ENCODE measurements around the gene RPS16. TPM values are rescaled to one million over a fixed set of nuclear protein-coding genes. Genes with fewer than 3 reads are reported as not detected.

The RPS16 gene
- total RNA-seq, 1 donor from 2014 or later, result 1,446 TPM

- Histone ChIP-seq H3K27me3 (no peaks in the 10 kb centered on the region), H3K9me3 (no peaks in the 10 kb centered on the region), H3K36me3 (peaks cover 7% of the 10 kb centered on the region), H3K27ac (peak overlapping the region; percentile 100), H3K4me3 (peak overlapping the region; percentile 81), H3K4me1 (peaks cover 29% of the 10 kb centered on the region)
- TF ChIP-seq CTCF (IDR thresholded peaks at IDR 0.05), result peak; percentile 22
- intact Hi-C loops (cut with DNase I), result no loop called here
- DNase-seq (peak; percentile 71), ATAC-seq (no peak)
Measured at GRCh38 chr19:39413911-39414608, 21.7 kb downstream of the RPS16 start.

GRCh38 chr19:39413272-39413910 is 22.4 kb downstream of the RPS16 start:
- peaks cover 8% of the 10 kb centered on the region for H3K36me3 ChIP-seq
- peak overlapping the region; percentile 81 for H3K4me3 ChIP-seq
- intact Hi-C loops (cut with DNase I), result no loop called here
- TF ChIP-seq CTCF (IDR thresholded peaks at IDR 0.05), result no peak
- no peak for ATAC-seq
- DNase-seq, result peak; percentile 80
- H3K4me1 ChIP-seq, result peaks cover 29% of the 10 kb centered on the region
- no peaks in the 10 kb centered on the region for H3K27me3 ChIP-seq
- H3K27ac ChIP-seq, result peak overlapping the region; percentile 100
- no peaks in the 10 kb centered on the region for H3K9me3 ChIP-seq

DNA sequence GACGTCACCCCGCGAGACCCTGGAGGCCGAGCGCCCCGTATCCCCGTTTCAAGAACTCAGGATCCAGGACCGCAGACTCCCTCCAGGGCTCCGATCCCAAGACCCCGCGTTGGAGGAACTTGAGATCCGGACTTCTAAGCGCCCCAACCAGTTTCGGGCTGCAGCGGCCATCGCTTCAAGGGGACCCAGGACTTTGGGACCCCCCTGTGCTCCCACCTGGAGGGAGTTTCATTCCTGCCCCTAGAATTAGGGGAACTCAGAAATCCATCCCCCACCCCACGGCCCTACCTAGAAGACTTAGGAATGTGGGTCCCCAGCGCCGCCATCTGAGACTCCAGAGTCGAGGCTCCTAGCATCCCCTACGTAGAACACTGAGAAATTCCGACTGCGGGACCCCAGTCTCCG is 22.9 kb downstream of the RPS16 start:
- ATAC-seq, result no peak
- no peak for DNase-seq
- intact Hi-C loops (cut with DNase I), result no loop called here
- Histone ChIP-seq H3K27me3 (no peaks in the 10 kb centered on the region), H3K4me1 (peaks cover 29% of the 10 kb centered on the region), H3K27ac (peak overlapping the region; percentile 100), H3K36me3 (peaks cover 13% of the 10 kb centered on the region), H3K9me3 (no peaks in the 10 kb centered on the region), H3K4me3 (peak overlapping the region; percentile 81)
- no peak for TF ChIP-seq CTCF (IDR thresholded peaks at IDR 0.05)

DNA sequence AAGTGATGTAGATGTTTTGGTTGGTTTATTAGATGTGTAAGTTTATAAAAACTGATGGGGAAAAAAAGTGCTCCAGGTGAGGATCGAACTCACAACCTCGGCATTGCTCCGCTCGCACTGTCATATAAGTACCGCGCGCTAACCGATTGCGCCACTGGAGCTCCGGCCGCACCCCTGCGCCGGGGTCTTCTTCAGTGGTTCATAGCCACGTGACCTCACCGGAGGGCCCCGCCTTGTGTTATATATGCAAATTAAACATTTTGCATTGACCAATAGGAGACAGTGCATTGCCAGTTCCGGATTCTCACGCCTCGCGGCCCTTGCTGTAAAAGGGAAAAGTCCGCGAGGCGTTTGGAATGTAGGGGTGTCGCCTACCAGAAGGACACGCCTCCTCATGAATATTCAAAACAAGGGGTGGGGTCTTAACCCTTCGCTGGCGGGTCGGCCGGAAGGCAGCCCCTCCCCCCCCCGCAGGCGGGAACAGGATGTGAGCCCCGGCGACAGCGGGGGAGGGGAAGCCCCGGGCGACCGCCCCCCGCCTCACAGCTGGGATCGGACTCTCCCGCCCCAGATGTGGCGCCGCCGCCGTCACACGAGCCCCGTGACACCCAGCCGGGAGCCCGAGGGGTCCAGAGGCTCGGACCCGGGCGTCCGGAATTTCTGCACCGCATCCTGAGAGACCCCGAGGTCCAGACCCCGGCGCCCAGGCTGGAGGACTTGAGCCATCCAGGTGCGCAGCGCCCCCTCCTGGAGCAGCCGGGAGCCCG is 23.5 kb downstream of the RPS16 start, which contains the start of gene PLEKHG2:
TSS of gene PLEKHG2 (plus strand) at position 570 of the 767 bp plus-strand sequence. CDS start 1,418 bp downstream, outside the sequence.
- DNase-seq, result peak; percentile 96
- H3K27ac ChIP-seq, result peak within 1 kb of the TSS; percentile 100
- ATAC-seq, result peak; percentile 62
- intact Hi-C loops (cut with DNase I), result no loop called here
- H3K4me3 ChIP-seq, result peak within 1 kb of the TSS; percentile 81
- H3K27me3 ChIP-seq, result no peaks in the 10 kb centered on the region
- peak; percentile 79 for TF ChIP-seq CTCF (IDR thresholded peaks at IDR 0.05)
- H3K4me1 ChIP-seq, result peaks cover 29% of the 10 kb centered on the region
- peaks cover 18% of the 10 kb centered on the region for H3K36me3 ChIP-seq
- no peaks in the 10 kb centered on the region for H3K9me3 ChIP-seq

DNA sequence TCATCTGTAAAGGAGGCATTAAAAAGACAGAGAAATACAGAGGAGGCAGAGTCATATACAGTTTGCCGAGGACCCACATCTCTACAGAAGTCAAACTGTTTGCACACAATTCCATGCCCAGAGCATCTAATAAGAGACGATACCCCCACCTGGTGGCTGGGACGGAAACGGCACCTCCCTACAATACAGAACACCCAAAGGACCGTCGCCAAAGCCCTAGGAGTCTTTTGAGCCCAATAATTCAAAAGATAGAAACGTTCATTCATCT is 24.0 kb downstream of the RPS16 start:
- H3K4me1 ChIP-seq, result peaks cover 29% of the 10 kb centered on the region
- peaks cover 18% of the 10 kb centered on the region for H3K36me3 ChIP-seq
- intact Hi-C loops (cut with DNase I), result no loop called here
- peak; percentile 41 for ATAC-seq
- DNase-seq, result peak; percentile 93
- H3K4me3 ChIP-seq, result peak overlapping the region; percentile 81
- no peaks in the 10 kb centered on the region for H3K27me3 ChIP-seq
- TF ChIP-seq CTCF (IDR thresholded peaks at IDR 0.05), result peak; percentile 94
- no peaks in the 10 kb centered on the region for H3K9me3 ChIP-seq
- H3K27ac ChIP-seq, result peak overlapping the region; percentile 100
